GM18511 (cell line): ENCODE measurements around the gene CNBD2.
"Not testable (repeated sequence)": the region's sequence is repeated elsewhere in the genome, so short reads cannot be mapped to it uniquely, and the experiment has no call there.

Experiments
- ATAC-seq: cut with Tn5 transposase; IDR thresholded peaks from one replicate; pipeline ENCODE4 v1.9.1; 2021; ENCODE audit warnings: mild to moderate bottlenecking, moderate library complexity; ENCODE audit not compliant: unreplicated experiment

CNBD2 gene

GRCh38 chr20:35967979-35968640 is at the start of gene CNBD2:
Gene CNBD2 (plus strand): TSS chr20:35968590. CDS start chr20:35968763, 173 bp downstream.
- no peak for ATAC-seq

DNA sequence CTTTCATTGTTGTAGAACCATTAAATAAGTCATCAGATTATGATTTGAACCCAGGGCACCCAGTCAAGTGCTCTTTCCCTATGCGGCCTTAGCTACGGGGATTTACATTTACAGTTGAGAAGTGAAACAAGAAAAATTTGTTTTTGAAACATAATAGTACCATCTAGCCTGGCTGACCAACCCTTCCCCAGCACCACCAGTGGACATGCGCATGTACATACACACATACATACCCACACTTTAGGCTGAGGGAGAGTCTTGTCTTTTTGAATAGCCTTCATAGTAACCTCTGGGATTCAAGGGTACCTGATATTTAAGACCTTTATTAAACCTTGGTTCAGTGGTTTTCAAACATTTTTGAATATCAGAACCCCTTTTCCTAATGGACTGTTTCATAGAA is 47.9 kb upstream of the CNBD2 start:
- ATAC-seq, result no peak

DNA sequence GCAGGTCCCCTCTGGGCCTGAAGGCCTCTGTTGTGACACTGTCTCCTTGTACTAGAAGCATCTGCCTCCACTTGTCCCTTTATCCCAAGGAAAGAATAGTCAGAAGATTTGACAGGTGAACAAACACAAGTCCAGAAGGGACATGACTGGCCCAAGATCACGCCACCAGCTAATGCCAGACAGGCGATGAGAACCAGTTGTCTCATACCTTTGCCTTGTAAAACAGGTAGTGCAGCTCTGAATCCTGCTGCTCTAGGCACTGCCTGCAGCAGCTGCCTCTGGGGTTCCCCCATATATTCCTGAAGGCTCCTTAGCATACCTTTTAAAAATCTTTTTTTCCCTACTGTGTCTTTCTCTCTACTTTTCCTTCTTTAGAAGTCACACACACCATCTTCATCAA is 39.1 kb upstream of the CNBD2 start:
- no peak for ATAC-seq

- ATAC-seq, result no peak
Measured at GRCh38 chr20:35934050-35934449, 34.3 kb upstream of the CNBD2 start.

GRCh38 chr20:35939264-35939663 is 29.1 kb upstream of the CNBD2 start:
- ATAC-seq, result no peak

DNA sequence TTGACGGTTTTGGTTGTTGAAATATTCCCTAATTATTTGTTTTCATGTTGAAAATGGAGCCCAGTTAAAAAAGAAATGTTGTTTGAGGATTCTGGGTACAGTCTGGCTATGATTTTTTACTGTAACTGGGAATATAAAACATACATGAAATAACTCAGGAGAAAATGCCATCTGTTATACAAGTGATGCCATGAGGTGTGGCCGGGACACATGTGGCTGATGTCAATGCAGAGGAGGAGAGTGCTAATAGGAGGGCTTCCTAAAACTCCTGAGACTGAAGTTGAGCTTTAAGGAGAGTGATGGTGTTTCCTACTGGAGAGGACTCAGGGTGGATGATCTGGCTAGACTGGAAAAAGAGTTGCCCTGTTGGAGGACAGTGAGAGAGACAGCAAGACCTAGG is 26.8 kb upstream of the CNBD2 start:
- no peak for ATAC-seq

- ATAC-seq, result no peak
Measured at GRCh38 chr20:35942243-35942642, 26.1 kb upstream of the CNBD2 start.

- no peak for ATAC-seq
Measured at GRCh38 chr20:35947489-35947888, 20.9 kb upstream of the CNBD2 start.

- no peak for ATAC-seq
Measured at GRCh38 chr20:35947907-35948306, 20.5 kb upstream of the CNBD2 start.

- no peak for ATAC-seq
Measured at GRCh38 chr20:35950093-35950492, 18.3 kb upstream of the CNBD2 start.

DNA sequence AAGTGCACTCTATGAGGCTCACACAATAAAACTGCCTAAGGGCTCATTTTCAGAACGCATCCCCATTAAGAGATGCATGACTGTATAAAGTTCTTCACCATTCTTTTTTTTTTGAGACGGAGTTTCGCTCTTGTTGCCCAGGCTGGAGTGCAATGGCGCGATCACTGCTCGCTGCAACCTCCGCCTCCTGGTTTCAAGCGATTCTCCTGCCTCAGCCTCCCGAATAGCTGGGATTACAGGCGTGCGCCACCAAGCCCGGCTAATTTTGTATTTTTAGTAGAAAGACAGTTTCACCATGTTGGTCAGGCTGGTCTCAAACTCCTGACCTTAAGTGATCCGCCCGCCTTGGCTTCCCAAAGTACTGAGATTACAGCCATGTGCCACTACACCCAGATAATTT is 16.3 kb upstream of the CNBD2 start:
- ATAC-seq, result not testable (repeated sequence)

- no peak for ATAC-seq
Measured at GRCh38 chr20:35952480-35953386, 15.7 kb upstream of the CNBD2 start.

DNA sequence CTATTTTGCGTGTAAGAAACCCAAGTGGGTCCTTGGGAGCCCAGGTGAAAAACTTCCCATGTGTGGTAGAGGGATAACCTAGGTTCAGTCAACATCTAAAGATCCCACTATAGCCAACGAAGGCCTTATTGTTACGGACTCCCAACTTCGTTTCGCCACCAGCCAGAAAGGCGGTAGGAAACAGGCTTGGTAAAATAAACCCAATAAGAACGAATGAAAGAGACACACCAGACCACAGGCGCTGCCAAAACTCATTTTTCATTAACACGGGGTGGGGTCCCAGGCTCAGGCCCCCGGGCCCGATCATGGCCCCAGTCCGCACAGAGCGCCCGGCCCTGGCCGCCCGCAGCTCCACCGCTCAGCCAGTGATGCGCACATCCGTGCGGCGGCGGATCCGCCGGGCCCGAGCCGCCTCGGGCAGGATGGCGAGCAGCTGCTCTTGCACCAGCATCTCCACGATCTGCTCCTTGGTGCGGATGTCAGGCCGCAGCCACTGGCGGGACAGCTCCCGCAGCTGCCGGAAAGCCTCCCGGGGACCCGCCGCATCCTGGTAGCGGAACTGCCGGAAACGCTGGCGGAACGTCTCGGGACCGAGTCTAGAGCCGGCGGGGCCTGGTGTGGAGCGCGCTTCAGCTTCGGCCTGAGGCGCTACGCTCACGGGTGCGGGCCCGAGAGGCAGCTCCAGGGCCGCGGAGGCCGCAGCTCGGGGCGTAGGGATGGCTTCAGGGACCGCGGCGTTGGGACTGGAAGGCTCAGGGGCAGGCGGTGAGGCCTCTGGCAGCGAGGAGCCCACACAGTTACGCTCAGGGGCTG is 14.8 kb upstream of the CNBD2 start:
- peak; percentile 29 for ATAC-seq

- ATAC-seq, result peak; percentile 89
Measured at GRCh38 chr20:35954200-35954906, 14.0 kb upstream of the CNBD2 start, which contains the start of gene SCAND1. Gene SCAND1 (minus strand): TSS chr20:35954502. CDS start chr20:35954284, 218 bp downstream.

GRCh38 chr20:35954907-35955251 is 13.5 kb upstream of the CNBD2 start:
- ATAC-seq, result no peak

DNA sequence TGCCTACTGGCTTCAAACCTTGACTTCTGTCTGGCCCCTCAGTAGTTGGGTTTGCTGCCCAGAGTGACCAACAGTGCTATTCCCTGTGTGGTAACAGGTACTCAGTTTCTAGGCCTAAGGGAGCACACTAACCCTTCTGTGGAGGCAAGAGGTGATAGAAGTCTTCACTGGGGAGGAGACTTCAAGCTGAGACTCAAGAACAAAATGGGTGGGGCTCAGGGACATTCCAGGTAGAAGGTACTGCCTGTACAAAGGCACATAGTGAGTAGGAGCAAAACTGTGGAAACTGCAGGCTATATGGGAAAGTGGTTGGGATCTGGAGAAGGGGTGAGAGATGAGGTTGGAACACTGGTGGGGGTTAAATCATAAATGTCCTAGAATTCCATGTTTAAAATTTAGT is 11.8 kb upstream of the CNBD2 start:
- ATAC-seq, result no peak

DNA sequence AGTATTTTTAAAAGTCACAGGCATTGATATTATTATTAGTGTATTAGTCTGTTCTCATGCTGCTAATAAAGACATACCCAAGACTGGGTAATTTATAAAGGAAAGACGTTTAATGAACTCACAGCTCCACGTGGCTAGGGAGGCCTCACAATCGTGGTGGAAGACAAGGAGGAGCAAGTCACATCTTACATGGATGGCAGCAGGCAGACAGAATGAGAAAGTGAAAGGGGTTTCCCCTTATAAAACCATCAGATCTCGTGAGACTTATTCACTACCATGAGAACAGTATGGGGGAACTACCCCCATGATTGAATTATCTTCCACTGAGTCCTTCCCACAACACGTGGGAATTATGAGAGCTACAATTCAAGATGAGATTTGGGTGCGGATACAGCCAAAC is 9.1 kb upstream of the CNBD2 start:
- not testable (repeated sequence) for ATAC-seq

DNA sequence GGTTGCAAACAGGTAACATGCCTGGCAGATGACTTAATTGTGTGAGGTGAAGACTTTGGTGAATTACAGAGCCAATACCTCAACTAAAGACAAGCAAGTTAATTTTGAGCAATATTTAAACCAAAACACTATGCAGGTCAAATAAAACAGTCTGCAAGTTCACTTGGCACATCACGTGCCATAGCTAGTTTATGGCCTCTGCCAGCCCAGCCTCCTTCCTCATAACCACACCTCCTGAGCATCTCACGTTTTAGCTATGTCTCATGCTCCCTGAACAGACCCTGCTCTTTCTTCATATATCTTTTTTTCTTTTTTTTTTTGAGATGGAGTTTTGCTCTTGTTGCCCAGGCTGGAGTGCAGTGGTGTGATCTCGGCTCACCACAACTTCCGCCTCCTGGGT is 4.5 kb upstream of the CNBD2 start:
- no peak for ATAC-seq

DNA sequence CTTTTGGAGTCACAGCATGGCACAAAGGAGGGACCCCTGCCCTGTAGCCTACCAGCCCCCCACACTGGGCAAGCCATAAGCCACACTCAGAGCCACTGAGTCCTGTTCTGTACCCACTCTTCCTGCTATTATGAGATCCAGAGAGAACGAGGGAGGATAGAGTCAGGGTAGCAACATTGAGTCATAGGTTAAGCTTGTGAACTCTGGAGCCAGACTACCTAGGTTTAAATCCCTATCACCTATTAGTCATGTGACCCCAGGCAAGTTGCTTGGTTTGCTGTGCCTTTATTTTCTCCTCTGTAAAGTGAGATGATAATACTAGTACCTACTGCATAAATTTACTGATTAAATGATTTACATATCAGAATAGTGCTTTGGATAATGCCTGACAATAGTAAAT is 540 bp downstream of the CNBD2 start:
- ATAC-seq, result no peak

DNA sequence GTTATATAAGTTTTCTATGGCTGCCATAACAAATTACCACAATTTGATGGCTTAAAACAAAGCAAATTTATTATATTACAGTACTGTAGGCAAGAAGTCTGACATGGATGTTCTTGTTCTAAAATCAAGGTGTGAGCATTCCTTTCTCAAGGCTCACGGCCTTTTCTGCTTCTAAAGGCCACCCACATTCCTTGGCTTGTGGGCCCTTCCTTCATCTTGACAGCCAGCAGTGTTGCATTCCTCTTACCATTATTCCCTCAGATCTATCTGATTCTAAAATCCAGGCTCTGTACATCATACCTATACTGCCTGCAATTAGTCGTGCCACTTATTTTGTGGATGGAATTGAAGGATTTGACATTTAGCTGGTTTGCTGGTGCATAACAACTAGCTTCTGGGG is 3.6 kb downstream of the CNBD2 start:
- no peak for ATAC-seq

DNA sequence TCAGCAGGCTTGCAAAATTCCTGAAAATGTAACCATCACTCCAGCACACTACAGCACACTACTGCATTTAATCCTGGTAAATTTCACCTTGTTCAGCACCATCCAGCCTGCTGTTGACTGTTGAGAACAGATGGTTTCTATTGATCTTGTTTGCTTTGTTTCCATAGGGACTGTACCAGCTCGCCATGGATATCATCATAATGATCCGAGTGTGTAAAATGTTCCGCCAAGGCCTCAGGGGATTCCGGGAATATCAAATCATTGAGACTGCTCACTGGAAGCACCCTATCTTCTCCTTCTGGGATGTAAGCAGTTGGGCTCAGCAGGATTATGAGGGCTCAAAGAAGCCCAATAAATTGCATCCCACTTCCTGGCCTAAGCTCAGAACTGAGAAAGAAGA is 4.1 kb downstream of the CNBD2 start:
- ATAC-seq, result no peak
